ENCODE measurements around the gene CELF1.

CELF1 gene

DNA sequence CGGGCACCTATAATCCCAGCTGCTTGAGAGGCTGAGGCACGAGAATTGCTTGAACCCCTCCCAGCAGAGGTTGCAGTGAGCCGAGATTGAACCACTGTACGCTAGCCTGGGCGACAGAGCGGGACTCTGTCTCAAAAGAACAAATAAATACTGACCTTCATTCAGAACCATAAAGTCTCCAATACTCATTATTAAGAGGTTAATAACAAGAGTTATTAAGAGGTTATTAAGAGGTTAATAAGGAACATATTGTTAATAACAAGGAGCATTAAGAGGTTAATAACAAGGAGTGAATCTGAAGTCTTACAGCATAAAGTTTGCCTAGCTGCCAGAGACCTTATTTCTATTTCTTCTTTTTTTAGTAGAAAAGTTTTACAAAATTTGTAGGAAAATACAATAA is 7.6 kb downstream of the CELF1 start:
- TF ChIP-seq, protein P1, sequence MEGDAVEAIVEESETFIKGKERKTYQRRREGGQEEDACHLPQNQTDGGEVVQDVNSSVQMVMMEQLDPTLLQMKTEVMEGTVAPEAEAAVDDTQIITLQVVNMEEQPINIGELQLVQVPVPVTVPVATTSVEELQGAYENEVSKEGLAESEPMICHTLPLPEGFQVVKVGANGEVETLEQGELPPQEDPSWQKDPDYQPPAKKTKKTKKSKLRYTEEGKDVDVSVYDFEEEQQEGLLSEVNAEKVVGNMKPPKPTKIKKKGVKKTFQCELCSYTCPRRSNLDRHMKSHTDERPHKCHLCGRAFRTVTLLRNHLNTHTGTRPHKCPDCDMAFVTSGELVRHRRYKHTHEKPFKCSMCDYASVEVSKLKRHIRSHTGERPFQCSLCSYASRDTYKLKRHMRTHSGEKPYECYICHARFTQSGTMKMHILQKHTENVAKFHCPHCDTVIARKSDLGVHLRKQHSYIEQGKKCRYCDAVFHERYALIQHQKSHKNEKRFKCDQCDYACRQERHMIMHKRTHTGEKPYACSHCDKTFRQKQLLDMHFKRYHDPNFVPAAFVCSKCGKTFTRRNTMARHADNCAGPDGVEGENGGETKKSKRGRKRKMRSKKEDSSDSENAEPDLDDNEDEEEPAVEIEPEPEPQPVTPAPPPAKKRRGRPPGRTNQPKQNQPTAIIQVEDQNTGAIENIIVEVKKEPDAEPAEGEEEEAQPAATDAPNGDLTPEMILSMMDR (IDR thresholded peaks at IDR 0.05; ENCODE audit: borderline replicate concordance, control extremely low read depth, extremely low read depth, insufficient read depth, missing control alignments) = no peak
- in situ Hi-C loops (cut with MboI; ENCODE audit: low sequenced_read_pairs, unreplicated experiment) = no loop called here
- no peak for DNase-seq (ENCODE audit: low spot score)

DNA sequence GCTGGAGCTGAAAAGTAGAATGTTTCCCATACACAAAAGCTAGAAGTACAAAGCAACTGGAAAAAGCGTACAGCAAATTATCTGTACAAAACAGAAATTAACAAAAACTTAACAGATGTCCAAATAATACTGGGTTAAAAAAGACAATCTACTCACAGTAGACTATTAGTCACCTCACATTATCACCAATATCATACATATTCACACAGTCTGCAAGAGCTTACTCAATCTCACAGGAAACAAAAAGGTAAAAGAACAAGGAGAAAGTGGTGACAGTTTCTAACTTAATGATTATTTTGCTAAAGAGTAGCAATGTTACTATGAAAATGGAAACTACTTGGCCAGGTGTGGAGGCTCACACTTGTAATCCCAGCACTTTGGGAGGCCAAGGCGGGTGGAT is 11.9 kb downstream of the CELF1 start:
- no peak for DNase-seq (ENCODE audit: low spot score)
- in situ Hi-C loops (cut with MboI; ENCODE audit: low sequenced_read_pairs, unreplicated experiment) = no loop called here
- TF ChIP-seq, protein P1 (IDR thresholded peaks at IDR 0.05; ENCODE audit: borderline replicate concordance, control extremely low read depth, extremely low read depth, insufficient read depth, missing control alignments) = no peak

DNA sequence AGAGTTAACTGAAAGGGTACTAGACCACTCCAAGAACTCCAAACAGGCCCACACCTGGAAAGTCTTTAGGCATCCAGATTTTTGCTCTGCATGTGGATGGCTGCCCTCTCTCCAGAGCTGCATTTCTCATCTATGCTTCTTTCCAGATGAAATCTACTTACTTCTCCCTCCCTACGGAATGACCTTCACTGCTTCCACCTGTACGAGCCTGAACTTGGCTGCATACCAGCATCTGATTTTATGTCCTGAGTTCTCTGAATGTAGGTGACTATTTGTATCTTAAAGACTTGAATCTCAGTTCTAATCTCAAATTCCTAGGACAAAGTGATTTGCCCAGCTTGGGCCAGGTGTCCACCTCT is 13.3 kb downstream of the CELF1 start:
- in situ Hi-C loops (cut with MboI; ENCODE audit: low sequenced_read_pairs, unreplicated experiment) = no loop called here
- DNase-seq (ENCODE audit: low spot score) = no peak
- TF ChIP-seq, protein P1 (IDR thresholded peaks at IDR 0.05; ENCODE audit: borderline replicate concordance, control extremely low read depth, extremely low read depth, insufficient read depth, missing control alignments) = no peak

DNA sequence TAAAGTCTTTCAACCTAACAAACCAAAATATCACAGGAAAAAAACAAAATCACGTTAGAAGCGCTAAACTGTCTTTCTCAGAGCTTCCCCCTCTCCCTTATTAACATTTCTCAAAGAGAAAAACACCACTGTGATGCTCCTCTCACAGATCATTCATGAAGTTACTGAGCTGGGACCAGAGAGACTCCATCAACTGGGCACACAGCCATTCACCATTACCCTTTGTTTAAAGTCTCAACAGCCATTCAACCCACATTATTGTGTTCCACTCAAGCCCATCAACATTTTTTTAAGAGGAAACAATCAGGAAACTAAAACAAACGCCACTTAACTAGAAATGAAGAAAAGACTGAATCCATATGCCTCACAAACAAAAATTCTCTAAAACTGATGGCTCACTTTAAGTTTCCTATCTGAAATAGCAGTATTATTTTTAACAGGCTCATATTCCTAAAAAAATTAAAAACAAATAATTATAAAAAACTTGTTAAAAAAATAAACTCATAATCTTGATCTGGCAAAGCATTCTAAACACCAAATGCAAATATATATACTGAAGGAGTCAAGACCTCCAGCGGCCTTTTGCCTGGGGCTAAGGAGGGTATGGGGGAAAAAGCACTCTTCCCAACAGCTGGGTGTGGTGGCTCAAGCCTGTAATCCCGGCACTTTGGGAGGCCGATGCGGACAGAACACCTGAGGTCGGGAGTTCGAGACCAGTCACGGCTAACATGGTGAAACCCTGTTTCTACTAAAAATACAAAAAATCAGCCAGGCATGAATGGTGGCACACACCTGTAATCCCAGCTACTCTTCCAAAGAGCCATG is 14.0 kb downstream of the CELF1 start:
- TF ChIP-seq, protein P1 (IDR thresholded peaks at IDR 0.05; ENCODE audit: borderline replicate concordance, control extremely low read depth, extremely low read depth, insufficient read depth, missing control alignments) = no peak
- DNase-seq (ENCODE audit: low spot score) = no peak
- in situ Hi-C loops (cut with MboI; ENCODE audit: low sequenced_read_pairs, unreplicated experiment) = no loop called here

DNA sequence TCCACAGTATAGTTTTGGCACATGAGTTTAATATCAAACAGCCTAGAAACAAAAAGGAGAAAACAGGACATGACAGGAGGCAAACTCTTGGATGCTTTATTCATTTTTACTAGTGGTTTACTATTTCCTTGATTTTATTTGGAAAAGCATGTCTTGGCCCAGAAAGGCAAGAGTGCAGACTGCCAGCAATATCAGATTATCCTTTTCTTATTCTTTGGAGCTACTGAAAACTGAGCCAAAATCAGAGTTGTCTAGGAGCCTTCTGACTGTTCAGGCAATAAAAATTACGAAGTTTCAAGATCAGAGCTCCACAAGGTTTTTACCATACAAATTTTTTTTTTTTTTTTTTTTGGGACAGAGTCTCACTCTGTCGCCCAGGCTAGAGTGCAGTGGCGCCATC is 16.0 kb downstream of the CELF1 start:
- TF ChIP-seq, protein P1 (IDR thresholded peaks at IDR 0.05; ENCODE audit: borderline replicate concordance, control extremely low read depth, extremely low read depth, insufficient read depth, missing control alignments) = no peak
- in situ Hi-C loops (cut with MboI; ENCODE audit: low sequenced_read_pairs, unreplicated experiment) = no loop called here
- DNase-seq (ENCODE audit: low spot score) = no peak

DNA sequence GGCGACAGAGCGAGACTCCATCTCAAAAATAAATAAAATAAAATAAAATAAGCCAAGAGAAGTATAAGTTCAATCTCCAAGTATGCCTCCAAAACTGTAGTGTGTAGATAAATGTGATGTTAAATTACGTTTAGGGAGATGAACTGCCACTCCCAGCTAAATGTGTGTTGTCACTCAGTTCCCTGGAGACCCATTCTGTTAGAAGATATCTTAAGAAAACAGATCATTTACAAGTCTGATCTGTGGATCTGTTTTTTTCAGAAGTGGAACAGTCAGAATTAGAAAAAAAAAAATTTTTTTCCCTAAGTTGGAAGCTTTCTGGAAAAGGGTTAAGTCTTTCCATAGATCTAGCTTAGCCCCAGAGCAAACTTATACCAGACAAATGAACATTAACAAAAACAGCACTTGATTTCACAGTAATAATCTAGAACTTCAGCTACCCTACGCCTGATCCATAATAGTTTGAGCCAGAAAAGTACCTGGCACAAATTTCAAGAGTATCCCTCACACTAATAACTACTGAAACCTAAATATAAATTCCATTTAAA is 18.2 kb downstream of the CELF1 start:
- DNase-seq (ENCODE audit: low spot score) = no peak
- in situ Hi-C loops (cut with MboI; ENCODE audit: low sequenced_read_pairs, unreplicated experiment) = no loop called here
- TF ChIP-seq, protein P1 (IDR thresholded peaks at IDR 0.05; ENCODE audit: borderline replicate concordance, control extremely low read depth, extremely low read depth, insufficient read depth, missing control alignments) = no peak

All from GM13976 (cell line).